ENCODE results near the gene B4GALNT4.

- TF ChIP-seq CTCF (conservative IDR thresholded peaks at IDR 0.05; ENCODE audit: low read depth, low read length) (no peak), POLR2A (IDR thresholded peaks at IDR 0.05; ENCODE audit: low read depth, low read length) (no peak), NFE2L2 (IDR thresholded peaks at IDR 0.05; ENCODE audit: low read depth, low read length) (no peak)
These were observed 1.3 kb upstream of the B4GALNT4 start for GRCh38 chr11:367956-368413.
